Activated naive CD8-positive, alpha-beta T cell treated with anti-CD3 and anti-CD28 coated beads, Interleukin-2, amount 50 U/mL, for 24 hours (primary cell): ENCODE results near the gene KIF5C.

ENCODE experiments used
- ATAC-seq: fragments of 150-1000 bp; cut with Tn5 transposase; one replicate; pipeline ENCODE4 v1.10.0; 2021
- DNase-seq: peaks from one replicate; pipeline ENCODE4 v3.0.0; 2021
- H3K27ac Mint-ChIP-seq: one replicate; pipeline ENCODE4 v1.8.0; 2021; ENCODE audit warnings: mild to moderate bottlenecking, mixed read lengths
- H3K27me3 Mint-ChIP-seq: one replicate; pipeline ENCODE4 v1.8.0; 2021; ENCODE audit warnings: mixed read lengths
- H3K36me3 Mint-ChIP-seq: one replicate; pipeline ENCODE4 v1.8.0; 2021; ENCODE audit warnings: low read depth, mixed read lengths
- H3K4me1 Mint-ChIP-seq: one replicate; pipeline ENCODE4 v1.8.0; 2021; ENCODE audit warnings: mixed read lengths
- H3K4me3 Mint-ChIP-seq: one replicate; pipeline ENCODE4 v1.8.0; 2021; ENCODE audit warnings: mild to moderate bottlenecking, moderate library complexity, mixed read lengths
- H3K9me3 Mint-ChIP-seq: one replicate; pipeline ENCODE4 v1.8.0; 2021; ENCODE audit warnings: mixed read lengths

KIF5C gene

GRCh38 chr2:148952621-148953020, 77.6 kb downstream of the KIF5C start:
- peaks cover 5% of the 10 kb centered on the region for H3K4me1 Mint-ChIP-seq
- H3K9me3 Mint-ChIP-seq = no peaks in the 10 kb centered on the region
- H3K36me3 Mint-ChIP-seq = no peaks in the 10 kb centered on the region
- no peak overlapping the region for H3K27ac Mint-ChIP-seq
- DNase-seq (no peak), ATAC-seq (no peak)
- H3K4me3 Mint-ChIP-seq = no peak overlapping the region
- H3K27me3 Mint-ChIP-seq = no peaks in the 10 kb centered on the region

DNA sequence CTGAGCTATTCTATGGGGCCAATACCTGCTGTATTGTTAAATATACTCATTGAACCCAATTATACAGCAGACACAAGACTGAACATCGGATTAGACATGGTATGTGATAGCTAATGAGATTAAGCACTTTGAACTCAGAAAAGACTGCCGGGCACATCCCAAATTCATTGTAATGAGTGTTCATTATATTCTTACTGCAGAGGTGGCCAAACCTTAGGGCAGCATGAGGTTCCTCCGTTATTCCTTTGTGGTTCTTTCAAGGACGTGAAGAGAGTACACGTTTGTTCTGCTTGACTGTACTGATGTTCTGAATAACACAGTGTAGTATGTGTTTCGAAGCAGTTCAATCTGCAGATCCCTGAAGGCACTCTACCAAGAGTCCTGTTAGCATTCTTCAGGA, 78.4 kb downstream of the KIF5C start:
- no peak overlapping the region for H3K27ac Mint-ChIP-seq
- no peak for ATAC-seq

DNA sequence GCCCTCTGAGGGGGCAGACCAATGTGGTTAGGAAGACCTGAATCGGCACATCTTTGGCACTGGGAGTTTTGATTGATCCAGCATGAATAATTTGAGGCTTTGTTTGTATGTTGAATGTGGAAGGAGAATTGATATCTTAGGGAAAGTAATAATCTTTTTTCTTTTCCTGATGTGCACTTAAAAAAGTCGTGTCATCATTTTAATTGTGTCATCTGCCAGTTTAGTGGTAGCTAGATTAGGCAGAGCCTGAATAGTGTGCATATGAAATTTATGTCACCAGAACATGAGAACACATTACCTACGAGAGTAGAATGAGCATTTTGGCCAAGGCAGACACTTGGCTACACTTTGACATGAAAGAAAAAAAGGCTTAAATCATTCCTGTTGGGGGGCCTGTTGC, 79.5 kb downstream of the KIF5C start:
- H3K4me1 Mint-ChIP-seq = peaks cover 3% of the 10 kb centered on the region
- H3K27me3 Mint-ChIP-seq = no peaks in the 10 kb centered on the region
- no peak for DNase-seq
- H3K9me3 Mint-ChIP-seq = no peaks in the 10 kb centered on the region
- ATAC-seq = no peak
- H3K27ac Mint-ChIP-seq = no peak overlapping the region
- H3K4me3 Mint-ChIP-seq = no peak overlapping the region
- no peaks in the 10 kb centered on the region for H3K36me3 Mint-ChIP-seq

More for the DNA sequence above, 78.4 kb downstream of the KIF5C start:
- Mint-ChIP-seq H3K27me3 (no peaks in the 10 kb centered on the region), H3K9me3 (no peaks in the 10 kb centered on the region), H3K4me3 (no peak overlapping the region), H3K36me3 (no peaks in the 10 kb centered on the region), H3K4me1 (peaks cover 5% of the 10 kb centered on the region)
- DNase-seq = no peak

DNA sequence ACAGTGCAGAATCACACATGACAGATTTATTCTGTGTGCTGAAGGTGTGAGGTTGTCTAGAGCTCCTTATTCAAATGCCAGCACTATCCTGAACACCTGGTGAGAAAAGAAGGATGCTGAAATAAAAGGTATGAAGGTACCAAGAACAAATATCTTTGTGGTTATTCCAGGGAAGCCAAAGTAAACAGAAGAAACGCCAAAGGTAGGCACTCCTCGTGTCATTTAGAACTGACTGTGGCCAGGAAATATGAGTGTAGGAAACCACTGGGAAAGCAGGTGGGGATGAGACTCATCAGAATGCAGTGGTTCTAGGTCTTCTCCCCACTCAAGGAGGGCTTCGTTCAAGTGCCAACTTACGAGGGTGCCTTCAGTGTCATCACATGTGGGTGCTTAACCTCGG, 80.8 kb downstream of the KIF5C start:
- H3K27me3 Mint-ChIP-seq = no peaks in the 10 kb centered on the region
- H3K4me3 Mint-ChIP-seq = no peak overlapping the region
- H3K27ac Mint-ChIP-seq = no peak overlapping the region
- no peaks in the 10 kb centered on the region for H3K9me3 Mint-ChIP-seq
- DNase-seq = no peak
- H3K36me3 Mint-ChIP-seq = no peaks in the 10 kb centered on the region
- no peak for ATAC-seq
- peaks cover 3% of the 10 kb centered on the region for H3K4me1 Mint-ChIP-seq

DNA sequence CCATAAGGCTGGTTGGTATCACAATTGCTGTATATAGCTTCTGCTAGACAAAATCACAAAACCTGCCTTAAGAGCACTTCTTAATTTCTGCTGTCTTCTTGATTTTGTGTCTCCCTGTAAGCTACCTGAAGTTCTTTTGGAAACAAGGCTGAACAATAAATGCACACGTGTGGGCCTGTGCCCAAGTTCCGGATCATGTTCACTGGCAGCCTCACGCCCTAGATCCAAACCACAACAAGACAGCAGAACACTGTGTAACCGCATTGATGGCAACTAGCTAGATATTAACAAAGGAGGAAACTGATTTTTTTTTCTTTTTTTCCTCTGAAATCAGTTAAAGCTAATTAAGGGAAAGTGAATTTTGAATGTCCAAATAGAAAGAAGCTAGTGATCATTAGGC, 82.0 kb downstream of the KIF5C start:
- H3K27ac Mint-ChIP-seq = no peak overlapping the region
- peaks cover 3% of the 10 kb centered on the region for H3K36me3 Mint-ChIP-seq
- H3K9me3 Mint-ChIP-seq = no peaks in the 10 kb centered on the region
- no peaks in the 10 kb centered on the region for H3K27me3 Mint-ChIP-seq
- H3K4me3 Mint-ChIP-seq = no peak overlapping the region
- ATAC-seq (no peak), DNase-seq (no peak)
- peaks cover 3% of the 10 kb centered on the region for H3K4me1 Mint-ChIP-seq

GRCh38 chr2:148959745-148960144, 84.7 kb downstream of the KIF5C start:
- no peak for ATAC-seq

GRCh38 chr2:148960483-148960882, 85.5 kb downstream of the KIF5C start:
- H3K36me3 Mint-ChIP-seq = peaks cover 3% of the 10 kb centered on the region
- DNase-seq = no peak
- no peaks in the 10 kb centered on the region for H3K27me3 Mint-ChIP-seq
- no peaks in the 10 kb centered on the region for H3K9me3 Mint-ChIP-seq
- peaks cover 3% of the 10 kb centered on the region for H3K4me1 Mint-ChIP-seq
- no peak overlapping the region for H3K4me3 Mint-ChIP-seq
- ATAC-seq = no peak
- H3K27ac Mint-ChIP-seq = no peak overlapping the region

More at GRCh38 chr2:148959745-148960144, 84.7 kb downstream of the KIF5C start:
- peaks cover 3% of the 10 kb centered on the region for H3K36me3 Mint-ChIP-seq
- no peaks in the 10 kb centered on the region for H3K27me3 Mint-ChIP-seq
- peaks cover 3% of the 10 kb centered on the region for H3K4me1 Mint-ChIP-seq
- DNase-seq = no peak
- no peak overlapping the region for H3K4me3 Mint-ChIP-seq
- no peaks in the 10 kb centered on the region for H3K9me3 Mint-ChIP-seq
- no peak overlapping the region for H3K27ac Mint-ChIP-seq

- Mint-ChIP-seq H3K36me3 (peaks cover 3% of the 10 kb centered on the region), H3K9me3 (no peaks in the 10 kb centered on the region), H3K4me1 (peaks cover 2% of the 10 kb centered on the region), H3K4me3 (no peak overlapping the region), H3K27me3 (no peaks in the 10 kb centered on the region), H3K27ac (no peak overlapping the region)
- no peak for DNase-seq
- no peak for ATAC-seq
These were observed 88.4 kb downstream of the KIF5C start for GRCh38 chr2:148963461-148963860.

- Mint-ChIP-seq H3K9me3 (no peaks in the 10 kb centered on the region), H3K27ac (no peak overlapping the region), H3K4me3 (no peak overlapping the region), H3K4me1 (peaks cover 3% of the 10 kb centered on the region), H3K36me3 (peaks cover 3% of the 10 kb centered on the region), H3K27me3 (no peaks in the 10 kb centered on the region)
- DNase-seq (no peak), ATAC-seq (no peak)
These were observed 90.8 kb downstream of the KIF5C start for GRCh38 chr2:148965623-148966437.

DNA sequence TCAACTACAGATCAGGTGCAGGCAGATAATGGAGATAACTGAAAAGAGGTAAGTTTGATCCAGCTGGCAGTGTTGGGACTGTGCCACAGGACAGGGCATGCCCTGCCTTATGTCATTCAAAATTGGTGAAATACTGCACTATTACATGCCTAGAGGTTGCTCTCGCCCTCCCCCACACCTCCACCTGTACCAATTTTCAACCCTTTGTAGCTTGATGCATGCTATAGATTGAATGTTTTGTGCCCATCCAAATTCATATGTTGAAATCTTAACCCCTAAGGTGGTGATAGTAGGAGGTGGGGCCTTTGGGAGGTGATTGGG, 91.4 kb downstream of the KIF5C start:
- Mint-ChIP-seq H3K27me3 (no peaks in the 10 kb centered on the region), H3K4me1 (peaks cover 7% of the 10 kb centered on the region), H3K36me3 (peaks cover 3% of the 10 kb centered on the region), H3K9me3 (no peaks in the 10 kb centered on the region), H3K27ac (no peak overlapping the region), H3K4me3 (no peak overlapping the region)
- DNase-seq (no peak), ATAC-seq (no peak)

DNA sequence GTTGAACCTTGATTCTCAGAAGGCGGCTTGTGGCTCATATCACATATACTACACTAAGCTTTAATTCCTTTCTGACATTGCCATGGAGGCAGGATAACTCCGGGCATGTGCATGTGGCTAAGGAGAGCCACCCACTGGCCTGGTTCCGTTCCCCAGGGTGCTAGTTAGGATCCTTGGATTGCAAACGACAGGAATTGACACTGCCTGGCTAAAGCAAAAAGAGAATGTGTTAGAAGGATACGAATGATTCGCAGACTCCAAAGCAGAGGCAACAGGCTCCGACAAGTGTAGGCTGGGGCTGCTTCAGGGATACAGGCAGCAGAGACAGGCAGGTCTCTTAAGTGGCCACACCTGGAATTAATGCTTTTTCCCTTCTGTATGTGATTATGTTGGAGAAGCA, 92.0 kb downstream of the KIF5C start:
- H3K36me3 Mint-ChIP-seq = no peaks in the 10 kb centered on the region
- H3K9me3 Mint-ChIP-seq = no peaks in the 10 kb centered on the region
- no peak overlapping the region for H3K27ac Mint-ChIP-seq
- ATAC-seq = no peak
- H3K27me3 Mint-ChIP-seq = no peaks in the 10 kb centered on the region
- H3K4me3 Mint-ChIP-seq = no peak overlapping the region
- H3K4me1 Mint-ChIP-seq = peaks cover 10% of the 10 kb centered on the region
- DNase-seq = no peak

DNA sequence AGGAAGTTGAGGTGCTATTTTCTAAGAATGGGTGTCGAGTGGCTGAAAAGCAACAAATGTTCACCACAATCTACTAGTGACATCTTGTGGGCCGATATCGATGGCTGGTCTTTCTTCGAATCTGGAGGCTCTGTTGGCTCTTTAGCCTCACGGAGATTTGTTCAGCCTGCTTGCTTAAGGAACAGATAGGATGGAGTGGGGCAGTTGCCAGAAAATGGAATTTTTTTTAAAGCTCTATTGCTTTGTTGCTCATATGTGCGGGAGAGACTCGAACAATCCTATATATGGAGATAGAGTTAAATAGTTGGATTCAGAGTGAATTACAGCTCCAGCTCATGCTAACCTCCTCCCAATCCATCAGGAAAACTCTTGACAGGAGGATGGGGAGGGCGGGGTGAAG, 92.6 kb downstream of the KIF5C start:
- Mint-ChIP-seq H3K27ac (no peak overlapping the region), H3K36me3 (no peaks in the 10 kb centered on the region), H3K4me1 (peaks cover 10% of the 10 kb centered on the region), H3K9me3 (no peaks in the 10 kb centered on the region), H3K27me3 (no peaks in the 10 kb centered on the region), H3K4me3 (no peak overlapping the region)
- ATAC-seq = no peak
- DNase-seq = no peak

GRCh38 chr2:148968301-148968700, 93.3 kb downstream of the KIF5C start:
- Mint-ChIP-seq H3K4me1 (peaks cover 10% of the 10 kb centered on the region), H3K27ac (no peak overlapping the region), H3K36me3 (no peaks in the 10 kb centered on the region), H3K4me3 (no peak overlapping the region), H3K9me3 (no peaks in the 10 kb centered on the region), H3K27me3 (no peaks in the 10 kb centered on the region)
- ATAC-seq (no peak), DNase-seq (no peak)

GRCh38 chr2:148968776-148969319, 93.8 kb downstream of the KIF5C start:
- no peak overlapping the region for H3K4me3 Mint-ChIP-seq
- no peaks in the 10 kb centered on the region for H3K9me3 Mint-ChIP-seq
- ATAC-seq (no peak), DNase-seq (no peak)
- peaks cover 10% of the 10 kb centered on the region for H3K4me1 Mint-ChIP-seq
- H3K27ac Mint-ChIP-seq = no peak overlapping the region
- no peaks in the 10 kb centered on the region for H3K36me3 Mint-ChIP-seq
- no peaks in the 10 kb centered on the region for H3K27me3 Mint-ChIP-seq

DNA sequence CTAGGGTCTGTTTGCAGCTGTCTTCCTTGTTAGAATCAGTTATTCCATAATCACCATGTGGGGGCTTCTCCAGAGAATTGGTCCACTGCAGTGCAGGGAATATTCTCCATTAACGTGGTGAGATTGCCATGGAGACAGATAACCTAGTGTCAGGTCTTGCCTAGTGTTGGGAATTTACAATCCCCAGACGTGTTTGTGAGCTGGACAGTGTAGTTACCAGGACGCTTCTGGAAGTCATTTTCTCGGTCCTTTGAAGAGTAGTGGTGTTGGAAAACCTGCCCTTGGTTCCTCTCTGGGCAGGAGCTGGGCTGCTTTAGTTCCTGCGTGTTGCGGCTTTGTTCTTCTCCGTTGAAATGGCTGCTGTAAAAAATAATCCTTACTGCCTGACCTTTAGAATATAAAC, 94.6 kb downstream of the KIF5C start:
- Mint-ChIP-seq H3K27ac (no peak overlapping the region), H3K9me3 (no peaks in the 10 kb centered on the region), H3K27me3 (no peaks in the 10 kb centered on the region), H3K4me3 (no peak overlapping the region), H3K36me3 (no peaks in the 10 kb centered on the region), H3K4me1 (peaks cover 10% of the 10 kb centered on the region)
- ATAC-seq = no peak
- DNase-seq = no peak
